ENCODE measurements around the gene TIMM29.
A peak's percentile ranks its signal among the peaks of the same experiment; 100 is the strongest.
"Not testable (repeated sequence)": the region's sequence is repeated elsewhere in the genome, so short reads cannot be mapped to it uniquely, and the experiment has no call there.

The TIMM29 gene

GRCh38 chr19:10946958-10947657 is 18.5 kb downstream of the TIMM29 start:
- Mint-ChIP-seq H3K27ac (no peak overlapping the region), H3K4me3 (no peak overlapping the region), H3K4me1 (ENCODE audit: low read depth) (peaks cover 6% of the 10 kb centered on the region), H3K27me3 (no peaks in the 10 kb centered on the region), H3K36me3 (ENCODE audit: low read depth) (no peaks in the 10 kb centered on the region), H3K9me3 (no peaks in the 10 kb centered on the region)

- Mint-ChIP-seq H3K27ac (no peak overlapping the region), H3K4me1 (ENCODE audit: low read depth) (peaks cover 4% of the 10 kb centered on the region), H3K4me3 (no peak overlapping the region), H3K36me3 (ENCODE audit: low read depth) (no peaks in the 10 kb centered on the region), H3K27me3 (no peaks in the 10 kb centered on the region), H3K9me3 (no peaks in the 10 kb centered on the region)
Measured at GRCh38 chr19:10952809-10953208, 24.2 kb downstream of the TIMM29 start.

- H3K9me3 Mint-ChIP-seq; H3K27me3 Mint-ChIP-seq; H3K36me3 Mint-ChIP-seq (ENCODE audit: low read depth): not testable (repeated sequence)
- Mint-ChIP-seq H3K4me1 (ENCODE audit: low read depth) (peaks cover 42% of the 10 kb centered on the region), H3K27ac (peak overlapping the region; percentile 86), H3K4me3 (peak overlapping the region; percentile 87)
Measured at GRCh38 chr19:10959277-10959968, 30.8 kb downstream of the TIMM29 start.

- H3K27me3 Mint-ChIP-seq: no peaks in the 10 kb centered on the region
- peaks cover 3% of the 10 kb centered on the region for H3K36me3 Mint-ChIP-seq (ENCODE audit: low read depth)
- peak within 1 kb of the TSS; percentile 93 for H3K4me3 Mint-ChIP-seq
- peak within 1 kb of the TSS; percentile 90 for H3K27ac Mint-ChIP-seq
- peaks cover 51% of the 10 kb centered on the region for H3K4me1 Mint-ChIP-seq (ENCODE audit: low read depth)
- no peaks in the 10 kb centered on the region for H3K9me3 Mint-ChIP-seq
Measured at GRCh38 chr19:10960314-10961072, 31.9 kb downstream of the TIMM29 start, which contains the start of gene SMARCA4. SMARCA4 (plus strand) TSS chr19:10961030; CDS start chr19:10984152, 23,122 bp downstream.

- Mint-ChIP-seq H3K4me3 (peak overlapping the region; percentile 93), H3K4me1 (ENCODE audit: low read depth) (peaks cover 55% of the 10 kb centered on the region), H3K27ac (peak overlapping the region; percentile 90), H3K27me3 (no peaks in the 10 kb centered on the region), H3K36me3 (ENCODE audit: low read depth) (peaks cover 3% of the 10 kb centered on the region), H3K9me3 (no peaks in the 10 kb centered on the region)
Measured at GRCh38 chr19:10961073-10961860, 32.7 kb downstream of the TIMM29 start.

GRCh38 chr19:10962863-10963262 is 34.3 kb downstream of the TIMM29 start:
- Mint-ChIP-seq H3K27me3 (no peaks in the 10 kb centered on the region), H3K9me3 (no peaks in the 10 kb centered on the region), H3K4me1 (ENCODE audit: low read depth) (peaks cover 58% of the 10 kb centered on the region), H3K36me3 (ENCODE audit: low read depth) (peaks cover 3% of the 10 kb centered on the region), H3K27ac (no peak overlapping the region), H3K4me3 (peak overlapping the region; percentile 93)

- no peaks in the 10 kb centered on the region for H3K36me3 Mint-ChIP-seq (ENCODE audit: low read depth)
- no peaks in the 10 kb centered on the region for H3K27me3 Mint-ChIP-seq
- peaks cover 68% of the 10 kb centered on the region for H3K4me1 Mint-ChIP-seq (ENCODE audit: low read depth)
- H3K27ac Mint-ChIP-seq: peak overlapping the region; percentile 82
- no peaks in the 10 kb centered on the region for H3K9me3 Mint-ChIP-seq
- peak overlapping the region; percentile 93 for H3K4me3 Mint-ChIP-seq
Measured at GRCh38 chr19:10963865-10964264, 35.3 kb downstream of the TIMM29 start.

- Mint-ChIP-seq H3K9me3 (no peaks in the 10 kb centered on the region), H3K4me1 (ENCODE audit: low read depth) (peaks cover 68% of the 10 kb centered on the region), H3K27ac (no peak overlapping the region), H3K27me3 (no peaks in the 10 kb centered on the region), H3K36me3 (ENCODE audit: low read depth) (peaks cover 3% of the 10 kb centered on the region), H3K4me3 (no peak overlapping the region)
Measured at GRCh38 chr19:10964903-10965302, 36.3 kb downstream of the TIMM29 start.

- H3K27ac Mint-ChIP-seq: no peak overlapping the region
- H3K4me3 Mint-ChIP-seq: no peak overlapping the region
Measured at GRCh38 chr19:10965398-10965797, 36.8 kb downstream of the TIMM29 start.

GRCh38 chr19:10966809-10967208 is 38.2 kb downstream of the TIMM29 start:
- H3K4me1 Mint-ChIP-seq (ENCODE audit: low read depth): peaks cover 62% of the 10 kb centered on the region
- H3K36me3 Mint-ChIP-seq (ENCODE audit: low read depth): peaks cover 3% of the 10 kb centered on the region
- H3K27me3 Mint-ChIP-seq: no peaks in the 10 kb centered on the region
- no peak overlapping the region for H3K4me3 Mint-ChIP-seq
- H3K27ac Mint-ChIP-seq: no peak overlapping the region
- no peaks in the 10 kb centered on the region for H3K9me3 Mint-ChIP-seq

More at GRCh38 chr19:10965398-10965797, 36.8 kb downstream of the TIMM29 start:
- H3K27me3 Mint-ChIP-seq: no peaks in the 10 kb centered on the region
- H3K9me3 Mint-ChIP-seq: no peaks in the 10 kb centered on the region
- peaks cover 65% of the 10 kb centered on the region for H3K4me1 Mint-ChIP-seq (ENCODE audit: low read depth)
- peaks cover 3% of the 10 kb centered on the region for H3K36me3 Mint-ChIP-seq (ENCODE audit: low read depth)

GRCh38 chr19:10968527-10969135 is 40.0 kb downstream of the TIMM29 start:
- Mint-ChIP-seq H3K27me3 (no peaks in the 10 kb centered on the region), H3K36me3 (ENCODE audit: low read depth) (peaks cover 3% of the 10 kb centered on the region), H3K4me1 (ENCODE audit: low read depth) (peaks cover 48% of the 10 kb centered on the region), H3K27ac (peak overlapping the region; percentile 55), H3K4me3 (no peak overlapping the region), H3K9me3 (no peaks in the 10 kb centered on the region)

GRCh38 chr19:10971107-10971726 is 42.6 kb downstream of the TIMM29 start:
- Mint-ChIP-seq H3K9me3 (no peaks in the 10 kb centered on the region), H3K27ac (no peak overlapping the region), H3K27me3 (no peaks in the 10 kb centered on the region), H3K4me3 (no peak overlapping the region), H3K36me3 (ENCODE audit: low read depth) (peaks cover 3% of the 10 kb centered on the region), H3K4me1 (ENCODE audit: low read depth) (peaks cover 43% of the 10 kb centered on the region)

GRCh38 chr19:10975374-10976130 is 46.9 kb downstream of the TIMM29 start:
- H3K4me1 Mint-ChIP-seq (ENCODE audit: low read depth): peaks cover 39% of the 10 kb centered on the region
- H3K27ac Mint-ChIP-seq: no peak overlapping the region
- no peaks in the 10 kb centered on the region for H3K9me3 Mint-ChIP-seq
- no peaks in the 10 kb centered on the region for H3K27me3 Mint-ChIP-seq
- no peak overlapping the region for H3K4me3 Mint-ChIP-seq
- H3K36me3 Mint-ChIP-seq (ENCODE audit: low read depth): no peaks in the 10 kb centered on the region

Measured in stimulated activated naive CD8-positive, alpha-beta T cell treated with anti-CD3 and anti-CD28 coated beads, Interleukin-15, Interleukin-2, amounts not matched to agents 100 ng/mL and 50 ng/mL, for 24 hours (primary cell).